Measurements from ENCODE around the gene KCNH5.

The KCNH5 gene

GRCh38 chr14:62674563-62675237, 370.6 kb downstream of the KCNH5 start:
- no peak for DNase-seq (ENCODE audit: low spot score)

- no peak for DNase-seq (ENCODE audit: low spot score)
These were observed 372.1 kb downstream of the KCNH5 start for GRCh38 chr14:62673014-62673755.

GRCh38 chr14:62670526-62670925, 374.7 kb downstream of the KCNH5 start:
- no peak for DNase-seq (ENCODE audit: low spot score)

DNA sequence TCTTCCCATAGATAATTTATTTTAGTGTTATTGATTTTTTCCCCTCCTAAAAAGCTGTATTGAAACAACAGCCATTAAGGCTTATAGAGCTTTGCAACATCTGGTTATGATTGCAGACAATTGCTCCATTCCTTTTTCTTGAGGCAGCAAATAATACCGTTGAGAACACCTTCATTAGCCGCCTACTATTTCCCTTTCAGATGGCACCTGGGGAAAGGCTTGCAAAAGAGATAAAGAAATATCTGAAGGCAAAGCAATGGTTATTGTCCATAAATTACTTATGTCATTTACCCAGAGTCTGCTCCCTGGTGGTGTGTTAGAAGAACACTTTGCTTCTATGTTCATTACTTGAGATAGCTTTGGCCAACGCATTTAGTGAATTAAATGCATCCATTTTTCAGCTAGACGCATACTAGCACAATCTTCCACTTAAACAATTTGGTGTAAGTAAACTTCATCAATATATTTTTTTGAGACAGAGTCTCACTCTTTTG, 377.8 kb downstream of the KCNH5 start:
- DNase-seq (ENCODE audit: low spot score) = no peak

DNA sequence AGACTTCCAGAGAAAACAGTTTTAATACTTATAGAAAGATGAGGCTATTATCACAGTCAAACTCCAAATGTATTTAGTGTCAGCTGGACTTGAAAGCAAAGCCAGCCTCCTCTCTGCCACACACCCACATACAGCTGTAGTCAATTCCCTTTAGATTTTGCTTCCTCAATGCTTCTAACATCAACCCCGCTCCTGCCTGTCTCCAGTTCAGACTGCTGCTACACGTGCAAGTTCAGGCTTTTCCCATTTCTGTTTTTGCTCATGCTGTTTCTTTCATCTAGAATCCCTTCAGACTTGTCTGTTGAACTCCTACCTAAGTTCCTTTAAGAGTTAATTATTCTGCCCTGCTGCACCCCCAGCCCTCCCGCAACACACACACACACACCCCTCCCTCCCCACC, 380.0 kb downstream of the KCNH5 start:
- no peak for DNase-seq (ENCODE audit: low spot score)

DNA sequence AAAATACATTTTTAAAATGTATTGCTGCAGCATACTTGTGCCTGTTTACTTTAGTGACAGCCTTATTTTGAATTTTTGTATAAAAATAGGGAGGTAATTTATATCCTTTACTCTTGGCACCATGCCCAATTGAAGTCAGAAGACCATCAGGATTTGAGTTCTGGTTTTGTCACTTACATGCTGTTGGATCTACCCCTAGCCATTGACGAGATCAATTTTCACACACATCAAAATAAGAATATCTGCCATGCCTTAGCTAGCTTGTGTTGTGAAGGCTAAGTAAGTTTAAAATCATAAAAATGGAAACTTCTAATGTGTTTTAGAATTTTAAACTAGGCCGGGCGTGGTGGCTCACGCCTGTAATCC, 381.8 kb downstream of the KCNH5 start:
- DNase-seq (ENCODE audit: low spot score) = no peak

DNA sequence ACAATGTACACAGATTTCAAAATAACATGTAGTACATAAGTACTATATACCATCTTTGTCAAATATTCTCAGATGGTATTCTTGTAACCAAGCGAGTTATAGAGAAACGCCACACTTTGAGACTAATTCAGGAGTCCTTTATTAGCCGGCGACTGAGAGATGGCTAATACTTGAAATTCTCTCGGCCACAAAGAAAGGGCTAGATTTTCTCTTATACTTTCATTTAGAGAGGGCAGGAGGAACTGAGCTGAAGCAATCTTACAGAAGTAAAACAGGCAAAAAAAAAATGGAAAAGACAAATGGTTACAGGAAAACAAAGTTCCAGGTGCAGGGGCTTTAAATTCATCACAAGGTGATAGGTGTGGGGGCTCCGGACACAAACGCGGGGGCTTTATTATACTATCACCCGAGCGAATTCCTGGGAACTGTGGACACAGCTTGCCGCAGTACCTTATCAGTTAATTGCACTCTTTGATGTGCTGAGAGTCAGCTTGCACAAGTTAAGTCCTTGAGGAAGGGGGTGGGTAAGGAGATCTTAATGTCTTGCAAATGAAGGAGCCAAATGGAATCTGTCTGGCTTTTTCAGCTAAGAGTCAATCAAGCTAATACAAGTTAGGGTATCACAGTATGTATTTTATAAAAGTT, 382.3 kb downstream of the KCNH5 start:
- no peak for DNase-seq (ENCODE audit: low spot score)

DNA sequence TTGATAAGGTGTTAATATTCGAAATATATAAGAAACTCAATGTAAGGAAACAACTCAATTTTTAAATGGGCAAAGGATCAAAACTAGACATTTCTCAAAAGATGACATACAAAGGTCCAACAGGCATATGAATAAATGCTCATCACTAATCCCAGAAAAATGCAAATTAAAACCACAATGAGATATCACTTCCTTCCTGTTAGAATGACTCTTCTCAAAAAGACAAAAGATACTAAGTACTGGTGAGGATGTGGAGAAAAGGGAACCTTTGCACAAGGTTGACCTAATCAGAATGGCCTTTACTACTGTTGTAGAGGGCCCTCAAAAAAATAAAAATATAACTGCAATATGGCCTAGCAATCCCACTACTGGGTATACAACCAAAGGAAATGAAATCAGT, 383.4 kb downstream of the KCNH5 start:
- DNase-seq (ENCODE audit: low spot score) = no peak

GRCh38 chr14:62658631-62659030, 386.6 kb downstream of the KCNH5 start:
- no peak for DNase-seq (ENCODE audit: low spot score)

- DNase-seq (ENCODE audit: low spot score) = no peak
These were observed 387.9 kb downstream of the KCNH5 start for GRCh38 chr14:62657376-62657775.

- no peak for DNase-seq (ENCODE audit: low spot score)
These were observed 390.1 kb downstream of the KCNH5 start for GRCh38 chr14:62655166-62655565.

DNA sequence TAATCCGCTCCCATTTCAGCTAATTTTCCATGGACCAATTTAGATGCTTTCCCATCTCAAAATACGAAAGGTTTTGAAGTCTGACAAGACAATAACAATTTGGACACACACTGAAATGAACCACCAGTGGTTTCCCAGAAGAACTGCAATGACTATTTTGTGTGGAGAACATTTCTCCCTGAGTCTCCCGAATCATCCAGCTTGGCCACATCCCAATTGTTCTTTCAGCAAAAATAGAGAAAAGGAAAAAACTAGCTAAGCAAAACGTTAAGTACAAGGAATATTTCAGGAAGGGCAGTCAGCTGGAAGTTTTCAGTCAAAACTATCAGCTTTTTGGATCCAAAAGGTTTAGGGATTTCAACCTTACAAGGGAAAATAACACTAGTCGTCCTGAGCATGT, 390.6 kb downstream of the KCNH5 start:
- no peak for DNase-seq (ENCODE audit: low spot score)

All from SK-N-DZ (cell line).